SK-N-SH treated with all-trans-retinoic acid at 6 μM for 48 hours (cell line): Measurements from ENCODE around the gene GNB2.

Experiments
- ARNTL ChIP-seq: fragments of 450-650 bp; formaldehyde crosslinking; IDR thresholded peaks from 2 replicates; pipeline ENCODE4 v1.5.0; 2020; ENCODE audit warnings: low read depth, mild to moderate bottlenecking, moderate library complexity, borderline replicate concordance
- CSDC2 ChIP-seq: fragments of 250-450 bp; sonication (Bioruptor Pico); IDR thresholded peaks from 2 replicates; pipeline ENCODE4 v1.5.0; 2020; ENCODE audit warnings: mild to moderate bottlenecking, moderate library complexity
- CSRNP3 ChIP-seq: fragments of 250-450 bp; sonication (Bioruptor Pico); IDR thresholded peaks from 2 replicates; pipeline ENCODE4 v1.5.1; 2021; ENCODE audit warnings: mild to moderate bottlenecking, moderate library complexity
- OSR1 ChIP-seq: fragments of 250-450 bp; sonication (Bioruptor Pico); IDR thresholded peaks from 2 replicates; pipeline ENCODE4 v1.8.0; 2022; ENCODE audit warnings: moderate library complexity, mild to moderate bottlenecking, inconsistent platforms
- PATZ1 ChIP-seq: fragments of 250-450 bp; sonication (Bioruptor Pico); IDR thresholded peaks from 2 replicates; pipeline ENCODE4 v1.8.0; 2020; ENCODE audit warnings: mild to moderate bottlenecking, moderate library complexity, borderline replicate concordance
- POU6F1 ChIP-seq: fragments of 250-450 bp; sonication (Bioruptor Pico); IDR thresholded peaks from 2 replicates; pipeline ENCODE4 v1.8.0; 2021; ENCODE audit warnings: low read depth, mild to moderate bottlenecking, moderate library complexity, borderline replicate concordance
- PPARA ChIP-seq: fragments of 250-450 bp; sonication (Bioruptor Pico); IDR thresholded peaks from 2 replicates; pipeline ENCODE4 v1.5.0; 2020; ENCODE audit warnings: mild to moderate bottlenecking, borderline replicate concordance
- SNAI2 ChIP-seq: fragments of 250-450 bp; sonication (Bioruptor Pico); IDR thresholded peaks from 2 replicates; pipeline ENCODE4 v1.5.0; 2020; ENCODE audit warnings: mild to moderate bottlenecking, moderate library complexity
- TCF4 ChIP-seq: fragments of 250-450 bp; sonication (Bioruptor Pico); IDR thresholded peaks from 2 replicates; pipeline ENCODE4 v1.8.0; 2021; ENCODE audit warnings: mild to moderate bottlenecking, moderate library complexity, borderline replicate concordance
- ZFP3 ChIP-seq: fragments of 250-450 bp; sonication (Bioruptor Pico); IDR thresholded peaks from 2 replicates; pipeline ENCODE4 v1.5.0; 2020; ENCODE audit warnings: mild to moderate bottlenecking, moderate library complexity
- ZFP30 ChIP-seq: fragments of 450-650 bp; formaldehyde crosslinking; IDR thresholded peaks from 2 replicates; pipeline ENCODE4 v1.5.0; 2022; ENCODE audit warnings: mild to moderate bottlenecking, moderate library complexity
- ZNF70 ChIP-seq: fragments of 450-650 bp; formaldehyde crosslinking; IDR thresholded peaks from 2 replicates; pipeline ENCODE4 v1.5.0; 2020; ENCODE audit warnings: mild to moderate bottlenecking, moderate library complexity

DNA sequence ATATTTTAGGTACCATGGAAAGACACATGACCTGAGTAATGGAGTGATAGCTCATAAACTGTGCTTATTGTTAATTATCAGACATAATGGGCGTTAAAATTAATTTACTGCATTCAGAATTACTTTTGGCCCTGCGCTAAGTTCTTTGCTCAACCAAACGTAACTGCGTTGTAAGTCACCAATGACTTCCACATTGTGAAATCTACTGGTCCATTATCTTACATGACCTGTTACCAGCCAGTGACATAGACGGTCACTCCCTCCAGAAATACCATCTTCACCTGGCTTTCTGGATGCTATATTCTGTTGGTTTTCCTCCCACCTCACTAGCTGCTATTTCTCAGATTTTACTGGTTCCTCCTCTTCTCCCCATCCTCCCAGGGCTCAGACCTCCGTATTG is 25.5 kb downstream of the GNB2 start:
- no peak for TF ChIP-seq CSDC2 (CRISPR knock-in tag)
- no peak for TF ChIP-seq ARNTL (CRISPR knock-in tag)
- no peak for TF ChIP-seq PATZ1 (CRISPR knock-in tag)
- TF ChIP-seq POU6F1 (CRISPR knock-in tag) = no peak
- TF ChIP-seq ZNF70 = no peak
- no peak for TF ChIP-seq OSR1 (CRISPR knock-in tag)
- TF ChIP-seq SNAI2 (CRISPR knock-in tag) = no peak
- TF ChIP-seq ZFP30 (CRISPR knock-in tag) = no peak
- no peak for TF ChIP-seq CSRNP3 (CRISPR knock-in tag)
- TF ChIP-seq ZFP3 (CRISPR knock-in tag) = no peak
- TF ChIP-seq PPARA (CRISPR knock-in tag) = no peak
- no peak for TF ChIP-seq TCF4 (CRISPR knock-in tag)
